GM08714 (cell line): Measurements from ENCODE around the gene VRTN.

Source experiments
- H3K4me3 ChIP-seq: fragments of 200-500 bp; sonication (Bioruptor generic); 2 replicates; pipeline ENCODE4 v1.5.1; 2014; ENCODE audit warnings: mild to moderate bottlenecking, low read length, inconsistent platforms
- ZNF274 ChIP-seq: IDR thresholded peaks from 2 replicates; pipeline ENCODE4 v1.6.1; 2012; ENCODE audit warnings: mild to moderate bottlenecking, low read depth, low read length

The VRTN gene

GRCh38 chr14:74400031-74400685 is 51.9 kb downstream of the VRTN start:
- no peak for TF ChIP-seq ZNF274
- H3K4me3 ChIP-seq: no peak overlapping the region

- TF ChIP-seq ZNF274: no peak
- no peak overlapping the region for H3K4me3 ChIP-seq
These were observed 52.7 kb downstream of the VRTN start for GRCh38 chr14:74400919-74401503.

GRCh38 chr14:74401504-74402241 is 53.4 kb downstream of the VRTN start:
- TF ChIP-seq ZNF274: no peak

GRCh38 chr14:74402401-74403251 is 54.4 kb downstream of the VRTN start:
- H3K4me3 ChIP-seq: no peak overlapping the region; the same call in 1 of the 2 replicates
- TF ChIP-seq ZNF274: no peak

More at GRCh38 chr14:74401504-74402241, 53.4 kb downstream of the VRTN start:
- H3K4me3 ChIP-seq: peak overlapping the region; percentile 27; the same call in 1 of the 2 replicates

- TF ChIP-seq ZNF274: no peak
- no peak overlapping the region for H3K4me3 ChIP-seq
These were observed 55.5 kb downstream of the VRTN start for GRCh38 chr14:74403619-74404417.

- TF ChIP-seq ZNF274: no peak
- no peak overlapping the region for H3K4me3 ChIP-seq
These were observed 56.2 kb downstream of the VRTN start for GRCh38 chr14:74404435-74404834.

GRCh38 chr14:74405663-74406062 is 57.4 kb downstream of the VRTN start:
- H3K4me3 ChIP-seq: no peak overlapping the region
- no peak for TF ChIP-seq ZNF274

GRCh38 chr14:74407021-74407800 is 58.9 kb downstream of the VRTN start:
- no peak for TF ChIP-seq ZNF274
- H3K4me3 ChIP-seq: no peak overlapping the region

GRCh38 chr14:74407801-74408154 is 59.5 kb downstream of the VRTN start:
- H3K4me3 ChIP-seq: no peak overlapping the region
- no peak for TF ChIP-seq ZNF274

- no peak overlapping the region for H3K4me3 ChIP-seq
- TF ChIP-seq ZNF274: no peak
These were observed 60.6 kb downstream of the VRTN start for GRCh38 chr14:74408870-74409269.

GRCh38 chr14:74409441-74409840 is 61.2 kb downstream of the VRTN start:
- no peak overlapping the region for H3K4me3 ChIP-seq
- no peak for TF ChIP-seq ZNF274
